IMR-90 (cell line): ENCODE data around the gene RAB26. TPM values are rescaled to one million over a fixed set of nuclear protein-coding genes. Genes with fewer than 3 reads are reported as not detected.

ENCODE experiments used
- ATAC-seq: fragments of 200-7000 bp; cut with Tn5 transposase; 2 replicates; pipeline ENCODE4 v1.9.1; 2020; ENCODE audit warnings: low read depth, mild to moderate bottlenecking, moderate library complexity
- BruUV-seq: library from RNA; stranded (reverse); fragments of 400-500 nt; replicated peaks from 2 replicates; lab custom pipeline; 2021; lab: Mats Ljungman, UMichigan
- CTCF ChIA-PET: fragments of 300-600 bp; formaldehyde crosslinking; extraction: SDS; loops from one replicate; lab custom pipeline; 2021; ENCODE audit warnings: antibody characterized with exemption; lab: Yijun Ruan, JAX
- POLR2A ChIA-PET: fragments of 300-600 bp; sonication (Branson Sonifier 250); formaldehyde crosslinking; loops from one replicate; lab custom pipeline; 2022; ENCODE audit warnings: antibody characterized with exemption; ENCODE audit not compliant: unreplicated experiment; lab: Charles Lee
- DNase-seq: peaks from one replicate; pipeline ENCODE4 v3.0.0; 2013
- H2AFZ ChIP-seq: replicated peaks from 2 replicates; pipeline ENCODE3; 2013; ENCODE audit warnings: low read length, mild to moderate bottlenecking; ENCODE audit not compliant: poor library complexity
- H2AK5ac ChIP-seq: 2 replicates; pipeline ENCODE4 v1.6.1; 2013; ENCODE audit warnings: low read depth, low read length, inconsistent platforms
- H2AK9ac ChIP-seq: replicated peaks from 2 replicates; pipeline ENCODE3; 2013; ENCODE audit warnings: mild to moderate bottlenecking, low read depth, low read length, moderate library complexity; ENCODE audit not compliant: poor library complexity
- H2BK120ac ChIP-seq: 2 replicates; pipeline ENCODE4 v1.6.1; 2013; ENCODE audit warnings: low read depth, low read length, inconsistent platforms
- H2BK15ac ChIP-seq: 3 replicates; pipeline ENCODE4 v1.6.1; 2013; ENCODE audit warnings: low read depth, low read length, inconsistent platforms
- H2BK20ac ChIP-seq: 2 replicates; pipeline ENCODE4 v1.6.1; 2013; ENCODE audit warnings: low read depth, mild to moderate bottlenecking, inconsistent platforms, low read length, moderate library complexity
- H2BK5ac ChIP-seq: 2 replicates; pipeline ENCODE4 v1.6.1; 2013; ENCODE audit warnings: mild to moderate bottlenecking, low read depth, low read length, inconsistent platforms; ENCODE audit not compliant: poor library complexity, severe bottlenecking
- H3K14ac ChIP-seq: replicated peaks from 2 replicates; pipeline ENCODE4 v1.6.1; 2013; ENCODE audit warnings: low read depth, low read length, inconsistent platforms
- H3K18ac ChIP-seq: 2 replicates; pipeline ENCODE4 v1.6.1; 2013; ENCODE audit warnings: low read depth, low read length, control low read depth
- H3K23ac ChIP-seq: 2 replicates; pipeline ENCODE4 v1.6.1; 2013; ENCODE audit warnings: low read depth, low read length, inconsistent platforms
- H3K27ac ChIP-seq: 2 replicates; pipeline ENCODE4 v1.5.1; 2013; ENCODE audit warnings: mild to moderate bottlenecking, control low read depth, low read length; ENCODE audit not compliant: insufficient read depth
- H3K27me3 ChIP-seq: 2 replicates; pipeline ENCODE4 v1.6.1; 2013; ENCODE audit warnings: low read length; ENCODE audit not compliant: control insufficient read depth, insufficient read depth
- H3K36me3 ChIP-seq: 2 replicates; pipeline ENCODE4 v1.6.1; 2013; ENCODE audit warnings: low read length, mixed read lengths; ENCODE audit not compliant: control insufficient read depth, insufficient read depth
- H3K4ac ChIP-seq: 2 replicates; pipeline ENCODE4 v1.6.1; 2013; ENCODE audit warnings: low read depth, low read length, inconsistent platforms
- H3K4me1 ChIP-seq: 2 replicates; pipeline ENCODE4 v1.6.1; 2013; ENCODE audit warnings: low read length, mixed read lengths; ENCODE audit not compliant: control insufficient read depth, insufficient read depth
- H3K4me2 ChIP-seq: 2 replicates; pipeline ENCODE4 v1.6.1; 2013; ENCODE audit warnings: low read depth, mild to moderate bottlenecking, control low read depth, low read length, moderate library complexity
- H3K4me3 ChIP-seq: 2 replicates; pipeline ENCODE4 v1.5.1; 2013; ENCODE audit warnings: low read depth, mild to moderate bottlenecking, control low read depth, low read length, moderate library complexity; ENCODE audit not compliant: insufficient read depth
- H3K56ac ChIP-seq: 2 replicates; pipeline ENCODE4 v1.6.1; 2013; ENCODE audit warnings: low read length, inconsistent platforms; ENCODE audit not compliant: insufficient read depth; ENCODE audit errors: extremely low read depth
- H3K79me1 ChIP-seq, 2 experiments: 2 replicates each; pipeline ENCODE4 v1.6.1; 2013; ENCODE audit warnings: low read length in 2 of 2, inconsistent platforms in 1 of 2, low read depth in 1 of 2
- H3K9ac ChIP-seq: 2 replicates; pipeline ENCODE4 v1.6.1; 2013; ENCODE audit warnings: low read depth, low read length, control low read depth
- H3K9me1 ChIP-seq: 2 replicates; pipeline ENCODE4 v1.6.1; 2013; ENCODE audit warnings: low read length, inconsistent platforms; ENCODE audit not compliant: insufficient read depth
- H3K9me3 ChIP-seq: 2 replicates; pipeline ENCODE4 v1.6.1; 2013; ENCODE audit warnings: low read length; ENCODE audit not compliant: control insufficient read depth, insufficient read depth
- H4K20me1 ChIP-seq: 2 replicates; pipeline ENCODE4 v1.6.1; 2013; ENCODE audit warnings: low read length, inconsistent platforms; ENCODE audit not compliant: insufficient read depth
- H4K5ac ChIP-seq: 2 replicates; pipeline ENCODE4 v1.6.1; 2013; ENCODE audit warnings: mild to moderate bottlenecking, low read depth, low read length, control low read depth
- H4K8ac ChIP-seq, 2 experiments: 2 replicates each; pipeline ENCODE4 v1.6.1; 2013; ENCODE audit warnings: low read depth in 2 of 2, low read length in 2 of 2, control low read depth in 1 of 2, inconsistent platforms in 1 of 2
- H4K91ac ChIP-seq: 2 replicates; pipeline ENCODE4 v1.6.1; 2013; ENCODE audit warnings: low read depth, low read length, inconsistent platforms; ENCODE audit not compliant: insufficient read depth
- BHLHE40 ChIP-seq: fragments of 150-350 bp; IDR thresholded peaks from 2 replicates; pipeline ENCODE4 v1.6.1; 2016; ENCODE audit warnings: mild to moderate bottlenecking, low read depth, low read length
- CEBPB ChIP-seq: IDR thresholded peaks from 2 replicates; pipeline ENCODE4 v1.6.1; 2012; ENCODE audit warnings: low read depth, low read length, improper control_type of control experiment
- CHD1 ChIP-seq: IDR thresholded peaks from 2 replicates; pipeline ENCODE4 v1.6.1; 2012; ENCODE audit warnings: low read depth, low read length, improper control_type of control experiment
- ELK1 ChIP-seq: fragments of 150-350 bp; IDR thresholded peaks from 2 replicates; pipeline ENCODE4 v1.6.1; 2016; ENCODE audit warnings: low read depth, mild to moderate bottlenecking, low read length, moderate library complexity, borderline replicate concordance
- MAFK ChIP-seq: IDR thresholded peaks from 2 replicates; pipeline ENCODE4 v1.6.1; 2012; ENCODE audit warnings: low read depth, low read length, improper control_type of control experiment
- MAZ ChIP-seq: IDR thresholded peaks from 2 replicates; pipeline ENCODE4 v1.6.1; 2012; ENCODE audit warnings: low read depth, mild to moderate bottlenecking, low read length, improper control_type of control experiment, moderate library complexity, borderline replicate concordance
- MXI1 ChIP-seq: IDR thresholded peaks from 2 replicates; pipeline ENCODE4 v1.6.1; 2012; ENCODE audit warnings: low read depth, mild to moderate bottlenecking, low read length, moderate library complexity, borderline replicate concordance
- NFE2L2 ChIP-seq: fragments of 150-350 bp; IDR thresholded peaks from 2 replicates; pipeline ENCODE4 v1.6.1; 2016; ENCODE audit warnings: low read depth, mild to moderate bottlenecking, low read length
- POLR2A ChIP-seq: IDR thresholded peaks from 2 replicates; pipeline ENCODE4 v1.6.1; 2012; ENCODE audit warnings: mild to moderate bottlenecking, low read depth, low read length
- RCOR1 ChIP-seq: IDR thresholded peaks from 2 replicates; pipeline ENCODE4 v1.6.1; 2012; ENCODE audit warnings: mild to moderate bottlenecking, low read length, improper control_type of control experiment; ENCODE audit not compliant: insufficient replicate concordance
- RFX5 ChIP-seq: IDR thresholded peaks from 2 replicates; pipeline ENCODE4 v1.8.0; 2012; ENCODE audit warnings: low read depth, mild to moderate bottlenecking, low read length, moderate library complexity
- SMC3 ChIP-seq: fragments of 150-350 bp; IDR thresholded peaks from 2 replicates; pipeline ENCODE4 v1.6.1; 2016; ENCODE audit warnings: low read depth, mild to moderate bottlenecking, antibody characterized with exemption, low read length, moderate library complexity
- USF2 ChIP-seq: fragments of 150-350 bp; IDR thresholded peaks from 2 replicates; pipeline ENCODE4 v1.6.1; 2017; ENCODE audit warnings: mild to moderate bottlenecking, antibody characterized with exemption, low read length, low read depth
- WGBS, 2 experiments: methylation state at CpG; one replicate each; pipeline versions ENCODE4 v1.1.5 to v1.1.7; 2013; ENCODE audit warnings: missing lambda C conversion rate in 2 of 2; ENCODE audit not compliant: insufficient read length in 1 of 2; ENCODE audit errors: extremely low coverage in 2 of 2; 5-methylcytosine and 5-hydroxymethylcytosine counted together
- dilution Hi-C: fragments of 300-500 bp; cut with HindIII; formaldehyde crosslinking; loops from one replicate; pipeline ENCODE4 v1.14.3; 2018; ENCODE audit warnings: low sequenced_read_pairs; ENCODE audit not compliant: unreplicated experiment
- in situ Hi-C: fragments of 300-500 bp; cut with MboI; formaldehyde crosslinking; loops from 3 replicates; pipeline ENCODE4 v1.14.3; 2019; ENCODE audit warnings: low sequenced_read_pairs, inconsistent platforms, mixed read lengths
- intact Hi-C: fragments of 100-400 bp; cut with micrococcal nuclease; formaldehyde crosslinking; loops from 2 replicates; pipeline ENCODE4 v1.10.0; 2022
- polyA plus RNA-seq, 3 experiments: library from polyadenylated mRNA; depleted of rRNA; stranded (reverse); fragments of >200 nt; gene quantifications; 2 replicates each; pipeline ENCODE4 v1.2.3, GENCODE V29; 2012; ENCODE audit warnings: low replicate concordance in 1 of 3
- total RNA-seq: library from RNA; depleted of rRNA; stranded (reverse); fragments of >200 nt; gene quantifications from 2 replicates; pipeline ENCODE4 v1.2.3, GENCODE V29; 2012
- TF ChIP-seq, protein P1 (sequence below): conservative IDR thresholded peaks from 2 replicates; pipeline ENCODE4 v1.5.1; 2012; ENCODE audit warnings: mild to moderate bottlenecking, low read depth, low read length, improper control_type of control experiment

Gene RAB26
- total and polyA plus RNA-seq, 2 of the 4 experiments (the other 2 are of a cell fraction): 1.1 to 4.5 TPM

DNA sequence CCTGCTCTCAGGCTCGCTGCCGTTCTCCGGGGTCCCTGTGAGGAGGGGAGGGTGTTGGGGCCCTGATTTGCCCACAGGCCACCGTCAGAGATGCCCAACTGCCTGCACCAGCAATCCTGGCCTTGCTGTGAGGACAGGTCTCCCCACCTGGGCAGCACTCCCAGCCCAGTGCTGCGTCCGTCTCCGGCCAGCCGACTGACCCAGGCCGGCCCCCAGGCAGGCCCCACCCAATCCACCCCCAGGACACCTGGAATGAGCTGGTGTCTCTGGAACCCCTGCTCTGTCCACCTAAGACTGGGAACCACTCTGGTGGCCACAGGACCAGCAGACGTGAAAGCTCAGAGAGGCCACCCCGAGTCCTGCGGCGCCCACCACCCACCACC lies 32.8 kb upstream of the RAB26 start:
- Histone ChIP-seq H3K79me1 (no peaks in the 10 kb centered on the region; a peak in 1 of 4 replicates), H3K9me3 (no peaks in the 10 kb centered on the region), H3K9ac (no peak overlapping the region), H3K9me1 (no peaks in the 10 kb centered on the region), H2AFZ (no peak overlapping the region), H3K4ac (no peak overlapping the region), H3K4me2 (no peak overlapping the region), H2BK20ac (no peak overlapping the region), H3K27me3 (no peaks in the 10 kb centered on the region), H2BK120ac (no peak overlapping the region), H3K4me3 (no peak overlapping the region), H4K8ac (no peak overlapping the region), H2AK9ac (no peak overlapping the region), H3K14ac (no peak overlapping the region), H3K23ac (no peak overlapping the region), H3K56ac (no peak overlapping the region), H3K36me3 (peaks cover 29% of the 10 kb centered on the region; the same call in 1 of the 2 replicates), H3K27ac (no peak overlapping the region), H3K4me1 (peaks cover 2% of the 10 kb centered on the region; the same call in 1 of the 2 replicates), H4K20me1 (peaks cover 4% of the 10 kb centered on the region), H4K5ac (no peak overlapping the region), H2AK5ac (no peak overlapping the region), H4K91ac (no peak overlapping the region), H3K18ac (no peak overlapping the region), H2BK15ac (no peak overlapping the region), H2BK5ac (no peak overlapping the region)
- ATAC-seq (no peak), DNase-seq (no peak)
- dilution Hi-C loops: no loop called here
- intact Hi-C loops: no loop called here
- TF ChIP-seq RCOR1: no peak
- TF ChIP-seq MAZ: no peak
- no peak for TF ChIP-seq CEBPB
- TF ChIP-seq MXI1: no peak
- TF ChIP-seq SMC3: no peak
- TF ChIP-seq NFE2L2: no peak
- TF ChIP-seq POLR2A: no peak
- no peak for TF ChIP-seq USF2
- TF ChIP-seq BHLHE40: no peak
- no peak for TF ChIP-seq CHD1
- no peak for TF ChIP-seq MAFK
- no peak for TF ChIP-seq ELK1
- TF ChIP-seq, protein P1, sequence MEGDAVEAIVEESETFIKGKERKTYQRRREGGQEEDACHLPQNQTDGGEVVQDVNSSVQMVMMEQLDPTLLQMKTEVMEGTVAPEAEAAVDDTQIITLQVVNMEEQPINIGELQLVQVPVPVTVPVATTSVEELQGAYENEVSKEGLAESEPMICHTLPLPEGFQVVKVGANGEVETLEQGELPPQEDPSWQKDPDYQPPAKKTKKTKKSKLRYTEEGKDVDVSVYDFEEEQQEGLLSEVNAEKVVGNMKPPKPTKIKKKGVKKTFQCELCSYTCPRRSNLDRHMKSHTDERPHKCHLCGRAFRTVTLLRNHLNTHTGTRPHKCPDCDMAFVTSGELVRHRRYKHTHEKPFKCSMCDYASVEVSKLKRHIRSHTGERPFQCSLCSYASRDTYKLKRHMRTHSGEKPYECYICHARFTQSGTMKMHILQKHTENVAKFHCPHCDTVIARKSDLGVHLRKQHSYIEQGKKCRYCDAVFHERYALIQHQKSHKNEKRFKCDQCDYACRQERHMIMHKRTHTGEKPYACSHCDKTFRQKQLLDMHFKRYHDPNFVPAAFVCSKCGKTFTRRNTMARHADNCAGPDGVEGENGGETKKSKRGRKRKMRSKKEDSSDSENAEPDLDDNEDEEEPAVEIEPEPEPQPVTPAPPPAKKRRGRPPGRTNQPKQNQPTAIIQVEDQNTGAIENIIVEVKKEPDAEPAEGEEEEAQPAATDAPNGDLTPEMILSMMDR: no peak
- TF ChIP-seq RFX5: no peak
- POLR2A ChIA-PET: no interaction called here
- CTCF ChIA-PET: no interaction called here
- in situ Hi-C loops: no loop called here
- BruUV-seq: no TSS peak
- WGBS, 2 experiments: no CpG with 5 or more reads among the region's 13 CpGs
